PFSK-1 (cell line): ENCODE measurements around the gene PLXDC2.

Source experiments
- FOXP2 ChIP-seq: optimal IDR thresholded peaks from 2 replicates; pipeline ENCODE3; 2011; ENCODE audit warnings: borderline replicate concordance, control low read depth, inconsistent platforms; ENCODE audit not compliant: insufficient read depth; ENCODE audit errors: extremely low read length, extremely low read depth
- POLR2AphosphoS5 ChIP-seq: IDR thresholded peaks from 2 replicates; pipeline ENCODE4 v1.6.1; 2012; ENCODE audit warnings: low read depth, mild to moderate bottlenecking, control low read depth, low read length, moderate library complexity
- SIN3A ChIP-seq: IDR thresholded peaks from 2 replicates; pipeline ENCODE4 v1.6.1; 2012; ENCODE audit warnings: mild to moderate bottlenecking, low read length, moderate library complexity, borderline replicate concordance; ENCODE audit not compliant: insufficient read depth
- TAF1 ChIP-seq: IDR thresholded peaks from 2 replicates; pipeline ENCODE4 v1.6.1; 2012; ENCODE audit warnings: low read length, control low read depth, borderline replicate concordance; ENCODE audit not compliant: insufficient read depth
- TF ChIP-seq, protein P1 (sequence below), 2 experiments: IDR thresholded peaks; 2 replicates each; pipeline versions ENCODE4 v1.6.1 to v1.8.0; 2011 to 2012; ENCODE audit warnings: low read depth in 2 of 2, low read length in 2 of 2, control low read depth in 1 of 2, inconsistent platforms in 1 of 2, mild to moderate bottlenecking in 1 of 2, moderate library complexity in 1 of 2; ENCODE audit not compliant: insufficient read depth in 1 of 2

Gene PLXDC2

DNA sequence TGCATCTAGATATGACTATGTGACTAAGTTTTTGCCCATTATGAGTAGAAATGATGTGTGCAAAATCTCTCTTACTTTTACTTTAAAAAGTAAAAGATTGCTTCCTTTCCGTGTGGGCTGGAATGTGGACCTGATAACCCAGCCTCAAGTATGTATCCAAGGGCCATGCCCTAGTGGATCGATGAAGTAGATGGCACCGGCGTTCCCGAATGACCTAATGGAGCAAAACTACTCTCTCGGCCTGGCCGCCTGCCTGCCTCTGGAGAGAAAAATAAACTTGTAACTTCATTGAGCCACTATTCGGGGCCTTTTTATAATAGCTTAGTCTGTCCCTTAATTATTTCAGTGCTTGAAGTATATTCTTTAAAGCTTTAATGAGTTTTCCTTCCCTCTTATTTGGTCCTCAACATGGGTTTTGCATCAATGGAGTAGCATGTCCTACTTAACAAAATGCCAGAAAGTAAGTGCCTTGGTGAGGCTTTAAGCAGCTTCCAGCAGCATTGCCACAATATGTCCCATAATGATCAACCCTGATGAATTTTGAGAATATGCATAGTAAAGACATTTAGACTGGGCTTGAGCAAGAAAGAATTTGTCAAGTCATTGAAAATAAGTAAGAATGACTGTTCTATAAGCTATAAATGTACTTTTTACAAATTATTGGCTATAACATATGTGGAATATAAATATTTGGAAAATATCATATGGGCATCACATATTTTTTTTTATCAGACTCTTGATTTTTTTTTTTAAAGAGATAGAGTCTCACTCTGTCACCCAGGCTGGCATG, 61.4 kb downstream of the PLXDC2 start:
- no peak for TF ChIP-seq SIN3A
- TF ChIP-seq TAF1, result no peak
- TF ChIP-seq POLR2AphosphoS5, result no peak
- TF ChIP-seq, protein P1, sequence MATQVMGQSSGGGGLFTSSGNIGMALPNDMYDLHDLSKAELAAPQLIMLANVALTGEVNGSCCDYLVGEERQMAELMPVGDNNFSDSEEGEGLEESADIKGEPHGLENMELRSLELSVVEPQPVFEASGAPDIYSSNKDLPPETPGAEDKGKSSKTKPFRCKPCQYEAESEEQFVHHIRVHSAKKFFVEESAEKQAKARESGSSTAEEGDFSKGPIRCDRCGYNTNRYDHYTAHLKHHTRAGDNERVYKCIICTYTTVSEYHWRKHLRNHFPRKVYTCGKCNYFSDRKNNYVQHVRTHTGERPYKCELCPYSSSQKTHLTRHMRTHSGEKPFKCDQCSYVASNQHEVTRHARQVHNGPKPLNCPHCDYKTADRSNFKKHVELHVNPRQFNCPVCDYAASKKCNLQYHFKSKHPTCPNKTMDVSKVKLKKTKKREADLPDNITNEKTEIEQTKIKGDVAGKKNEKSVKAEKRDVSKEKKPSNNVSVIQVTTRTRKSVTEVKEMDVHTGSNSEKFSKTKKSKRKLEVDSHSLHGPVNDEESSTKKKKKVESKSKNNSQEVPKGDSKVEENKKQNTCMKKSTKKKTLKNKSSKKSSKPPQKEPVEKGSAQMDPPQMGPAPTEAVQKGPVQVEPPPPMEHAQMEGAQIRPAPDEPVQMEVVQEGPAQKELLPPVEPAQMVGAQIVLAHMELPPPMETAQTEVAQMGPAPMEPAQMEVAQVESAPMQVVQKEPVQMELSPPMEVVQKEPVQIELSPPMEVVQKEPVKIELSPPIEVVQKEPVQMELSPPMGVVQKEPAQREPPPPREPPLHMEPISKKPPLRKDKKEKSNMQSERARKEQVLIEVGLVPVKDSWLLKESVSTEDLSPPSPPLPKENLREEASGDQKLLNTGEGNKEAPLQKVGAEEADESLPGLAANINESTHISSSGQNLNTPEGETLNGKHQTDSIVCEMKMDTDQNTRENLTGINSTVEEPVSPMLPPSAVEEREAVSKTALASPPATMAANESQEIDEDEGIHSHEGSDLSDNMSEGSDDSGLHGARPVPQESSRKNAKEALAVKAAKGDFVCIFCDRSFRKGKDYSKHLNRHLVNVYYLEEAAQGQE (IDR thresholded peaks at IDR 0.05; ENCODE audit: insufficient read depth in 1 of 2, low read depth in 2 of 2, low read length in 2 of 2), result no peak
- no peak for TF ChIP-seq FOXP2

DNA sequence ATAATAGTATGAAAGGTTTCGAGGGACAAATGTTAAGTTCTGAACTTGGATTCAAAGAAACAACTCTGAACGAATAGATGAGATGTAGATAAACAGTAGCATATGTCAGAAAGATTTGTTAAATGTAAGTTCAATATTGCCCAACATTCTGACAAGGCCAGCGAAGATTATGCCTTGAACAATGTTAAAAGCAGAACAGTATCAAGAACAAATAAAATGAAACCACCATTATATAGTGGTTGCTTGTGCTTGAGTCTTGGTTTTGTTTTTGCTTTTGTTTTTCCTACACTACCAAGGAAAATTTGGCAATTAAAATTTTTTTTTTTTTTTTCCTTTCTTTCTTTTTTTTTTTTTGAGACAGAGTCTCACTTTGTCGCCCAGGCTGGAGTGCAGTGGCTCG, 66.4 kb downstream of the PLXDC2 start:
- no peak for TF ChIP-seq POLR2AphosphoS5
- no peak for TF ChIP-seq SIN3A
- TF ChIP-seq TAF1, result no peak
- TF ChIP-seq, protein P1 (IDR thresholded peaks at IDR 0.05; ENCODE audit: insufficient read depth in 1 of 2, low read depth in 2 of 2, low read length in 2 of 2), result no peak
- TF ChIP-seq FOXP2, result no peak

DNA sequence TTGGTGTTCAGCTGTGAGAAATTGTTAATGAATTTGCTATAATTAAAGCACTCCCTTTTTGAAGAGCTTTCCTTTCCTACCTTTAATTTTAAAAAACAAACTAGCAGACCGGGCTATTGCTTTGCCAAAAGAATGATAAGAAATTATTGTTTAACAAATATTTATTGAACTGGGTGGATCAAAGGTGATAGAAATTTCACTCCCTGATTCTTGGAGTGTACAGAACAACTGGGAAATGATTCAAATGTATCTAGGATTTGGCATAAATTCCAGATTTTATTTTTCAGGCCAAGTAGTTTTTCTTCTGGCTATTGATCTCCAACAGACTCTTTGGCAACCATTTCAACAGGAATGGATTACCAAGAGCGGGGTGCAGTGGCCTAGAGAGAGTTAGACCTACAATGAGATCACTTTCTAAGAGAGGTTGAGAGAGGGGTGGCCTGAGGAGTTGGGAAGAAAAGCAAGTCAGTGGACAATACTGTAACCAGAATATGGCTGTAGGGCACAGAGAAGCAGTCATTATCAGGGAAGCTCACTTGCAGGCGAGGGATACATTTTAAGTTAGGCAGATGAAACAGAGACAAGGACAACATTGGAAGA, 71.9 kb downstream of the PLXDC2 start:
- TF ChIP-seq SIN3A, result no peak
- TF ChIP-seq FOXP2, result no peak
- no peak for TF ChIP-seq TAF1
- TF ChIP-seq, protein P1 (IDR thresholded peaks at IDR 0.05; ENCODE audit: insufficient read depth in 1 of 2, low read depth in 2 of 2, low read length in 2 of 2), result no peak
- no peak for TF ChIP-seq POLR2AphosphoS5

DNA sequence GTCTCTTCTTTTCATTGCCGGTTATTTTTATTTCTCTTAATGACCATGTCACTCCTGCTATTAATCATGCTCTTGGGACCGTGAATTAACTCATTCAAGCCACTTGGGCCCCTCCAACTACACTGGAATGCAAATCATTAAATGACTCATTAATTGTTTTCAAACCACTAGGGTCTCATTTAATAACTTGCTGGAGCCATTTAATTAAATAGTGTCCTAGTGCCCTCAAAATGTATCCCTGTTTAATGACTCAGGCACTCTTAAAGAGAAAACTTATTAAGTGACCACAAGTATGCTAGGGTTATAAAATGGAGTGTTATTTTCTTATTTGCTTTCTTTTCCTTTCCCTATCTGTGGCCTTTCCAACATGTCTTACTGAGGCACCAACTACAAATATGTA, 73.0 kb downstream of the PLXDC2 start:
- TF ChIP-seq FOXP2, result no peak
- TF ChIP-seq SIN3A, result no peak
- TF ChIP-seq, protein P1 (IDR thresholded peaks at IDR 0.05; ENCODE audit: insufficient read depth in 1 of 2, low read depth in 2 of 2, low read length in 2 of 2), result no peak
- no peak for TF ChIP-seq TAF1
- no peak for TF ChIP-seq POLR2AphosphoS5

DNA sequence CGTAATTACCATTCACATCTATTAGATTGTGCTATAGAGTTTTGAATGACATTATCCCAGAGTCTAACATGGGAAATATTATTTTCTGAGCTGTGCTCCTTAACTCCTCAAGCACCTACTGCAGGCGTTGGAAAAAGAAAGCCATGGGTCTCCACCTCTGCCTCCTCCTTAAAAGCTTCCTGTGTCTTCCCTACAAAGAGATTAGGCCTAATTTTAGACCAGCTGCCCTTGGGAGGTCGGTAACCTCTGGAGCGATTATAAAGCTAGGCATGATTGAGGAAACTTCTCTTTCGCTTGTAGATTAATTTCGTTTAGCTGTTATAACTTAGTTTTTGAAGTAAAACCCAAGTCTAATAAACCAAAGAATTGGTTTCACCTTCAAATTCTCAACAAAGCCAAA, 75.2 kb downstream of the PLXDC2 start:
- TF ChIP-seq FOXP2, result no peak
- no peak for TF ChIP-seq POLR2AphosphoS5
- TF ChIP-seq TAF1, result no peak
- TF ChIP-seq, protein P1 (IDR thresholded peaks at IDR 0.05; ENCODE audit: insufficient read depth in 1 of 2, low read depth in 2 of 2, low read length in 2 of 2), result no peak
